GM13976 (cell line): Measurements from ENCODE around the gene MYLK.

Experiments
- DNase-seq: peaks from one replicate; pipeline ENCODE4 v3.0.0; 2012; ENCODE audit warnings: low spot score
- in situ Hi-C: fragments of 300-500 bp; cut with MboI; formaldehyde crosslinking; loops from one replicate; pipeline ENCODE4 v1.12.0; 2022; ENCODE audit warnings: low sequenced_read_pairs, mixed read lengths, inconsistent platforms; ENCODE audit not compliant: unreplicated experiment
- TF ChIP-seq, protein P1 (sequence below): IDR thresholded peaks from 2 replicates; pipeline ENCODE4 v1.5.1; 2012; ENCODE audit warnings: borderline replicate concordance, mild to moderate bottlenecking; ENCODE audit not compliant: insufficient read depth; ENCODE audit errors: extremely low read depth, missing control alignments, control extremely low read depth

MYLK gene

DNA sequence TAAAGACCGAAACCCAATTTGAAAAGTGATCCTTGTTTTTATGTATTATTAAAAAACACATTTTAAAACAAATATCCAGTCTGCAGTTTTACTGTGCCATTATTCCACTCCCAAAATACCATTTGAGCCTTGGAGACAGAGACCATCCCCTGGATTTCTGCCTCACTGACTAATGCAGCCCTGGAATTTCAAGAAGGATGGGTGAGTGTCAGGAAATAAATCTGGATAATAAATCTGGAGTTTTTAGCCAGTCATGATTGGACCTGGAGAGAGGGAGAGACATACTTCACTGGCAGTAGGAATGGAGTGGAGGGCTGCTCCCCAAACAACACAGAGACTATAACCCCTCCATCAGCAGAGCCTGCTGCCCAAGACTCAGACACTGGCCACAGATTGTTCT lies 123.3 kb downstream of the MYLK start:
- no peak for DNase-seq
- in situ Hi-C loops = no loop called here
- TF ChIP-seq, protein P1, sequence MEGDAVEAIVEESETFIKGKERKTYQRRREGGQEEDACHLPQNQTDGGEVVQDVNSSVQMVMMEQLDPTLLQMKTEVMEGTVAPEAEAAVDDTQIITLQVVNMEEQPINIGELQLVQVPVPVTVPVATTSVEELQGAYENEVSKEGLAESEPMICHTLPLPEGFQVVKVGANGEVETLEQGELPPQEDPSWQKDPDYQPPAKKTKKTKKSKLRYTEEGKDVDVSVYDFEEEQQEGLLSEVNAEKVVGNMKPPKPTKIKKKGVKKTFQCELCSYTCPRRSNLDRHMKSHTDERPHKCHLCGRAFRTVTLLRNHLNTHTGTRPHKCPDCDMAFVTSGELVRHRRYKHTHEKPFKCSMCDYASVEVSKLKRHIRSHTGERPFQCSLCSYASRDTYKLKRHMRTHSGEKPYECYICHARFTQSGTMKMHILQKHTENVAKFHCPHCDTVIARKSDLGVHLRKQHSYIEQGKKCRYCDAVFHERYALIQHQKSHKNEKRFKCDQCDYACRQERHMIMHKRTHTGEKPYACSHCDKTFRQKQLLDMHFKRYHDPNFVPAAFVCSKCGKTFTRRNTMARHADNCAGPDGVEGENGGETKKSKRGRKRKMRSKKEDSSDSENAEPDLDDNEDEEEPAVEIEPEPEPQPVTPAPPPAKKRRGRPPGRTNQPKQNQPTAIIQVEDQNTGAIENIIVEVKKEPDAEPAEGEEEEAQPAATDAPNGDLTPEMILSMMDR = no peak

DNA sequence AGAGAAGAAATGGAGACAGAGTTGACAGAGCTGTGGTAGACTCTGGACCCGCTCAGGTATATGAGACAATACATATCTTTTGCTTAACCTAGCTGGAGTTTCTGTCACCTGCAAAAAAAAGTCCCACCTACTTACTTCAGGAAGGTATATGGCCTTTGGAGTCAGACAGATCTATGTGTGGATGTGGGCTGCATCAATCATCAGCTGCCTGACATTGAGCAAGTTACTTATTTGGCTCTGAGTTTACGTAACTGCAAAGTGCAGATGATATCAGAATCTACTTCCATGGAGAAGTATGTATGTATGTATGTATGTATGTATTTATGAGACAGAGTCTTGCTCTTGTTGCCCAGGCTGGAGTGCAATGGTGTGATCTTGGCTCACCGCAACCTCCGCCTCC lies 124.3 kb downstream of the MYLK start:
- in situ Hi-C loops = no loop called here
- TF ChIP-seq, protein P1 = no peak
- DNase-seq = no peak

DNA sequence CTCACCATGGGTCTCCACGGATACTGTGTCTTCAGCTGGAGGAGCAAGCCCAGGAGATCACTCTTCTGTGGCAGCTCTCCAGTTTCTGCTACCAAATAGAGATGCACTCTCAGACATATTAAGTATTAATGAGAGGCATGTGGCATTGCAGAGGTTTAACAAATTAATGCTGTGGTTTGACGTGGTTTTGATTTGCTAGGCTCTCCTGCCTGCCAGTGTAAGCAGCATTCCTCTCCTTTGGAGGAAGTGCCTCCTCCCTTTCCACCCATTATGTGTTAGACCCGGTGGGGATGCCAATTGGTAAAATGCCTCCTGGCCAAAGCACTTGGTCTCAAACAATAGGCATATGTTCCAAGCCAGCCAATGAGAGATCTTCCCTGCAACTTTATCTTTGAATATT lies 124.8 kb downstream of the MYLK start:
- no peak for DNase-seq
- in situ Hi-C loops = no loop called here
- TF ChIP-seq, protein P1 = no peak

DNA sequence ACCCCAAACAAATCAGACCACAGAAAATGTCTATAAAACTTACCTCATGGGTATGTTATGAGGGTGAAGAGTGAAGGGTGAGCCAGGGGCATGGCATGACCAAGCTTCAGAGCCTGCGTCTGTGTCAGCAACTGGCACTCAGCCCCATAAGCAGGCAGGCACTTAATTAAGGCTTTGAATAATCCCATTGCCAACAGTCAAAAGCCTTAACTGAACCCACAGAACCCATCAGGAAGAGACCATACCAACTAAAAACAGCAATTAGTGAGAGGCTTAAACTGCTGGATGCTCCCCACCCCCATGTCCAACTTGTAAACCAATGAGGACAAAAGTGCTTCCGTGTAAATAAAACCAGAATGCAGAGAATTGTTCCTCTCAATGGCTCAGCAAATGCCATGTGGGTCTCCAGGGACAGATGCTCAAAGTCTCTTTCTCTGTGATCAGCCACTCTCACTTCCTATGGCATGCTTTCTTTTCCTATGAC lies 126.0 kb downstream of the MYLK start:
- TF ChIP-seq, protein P1 = no peak
- in situ Hi-C loops = no loop called here
- no peak for DNase-seq

DNA sequence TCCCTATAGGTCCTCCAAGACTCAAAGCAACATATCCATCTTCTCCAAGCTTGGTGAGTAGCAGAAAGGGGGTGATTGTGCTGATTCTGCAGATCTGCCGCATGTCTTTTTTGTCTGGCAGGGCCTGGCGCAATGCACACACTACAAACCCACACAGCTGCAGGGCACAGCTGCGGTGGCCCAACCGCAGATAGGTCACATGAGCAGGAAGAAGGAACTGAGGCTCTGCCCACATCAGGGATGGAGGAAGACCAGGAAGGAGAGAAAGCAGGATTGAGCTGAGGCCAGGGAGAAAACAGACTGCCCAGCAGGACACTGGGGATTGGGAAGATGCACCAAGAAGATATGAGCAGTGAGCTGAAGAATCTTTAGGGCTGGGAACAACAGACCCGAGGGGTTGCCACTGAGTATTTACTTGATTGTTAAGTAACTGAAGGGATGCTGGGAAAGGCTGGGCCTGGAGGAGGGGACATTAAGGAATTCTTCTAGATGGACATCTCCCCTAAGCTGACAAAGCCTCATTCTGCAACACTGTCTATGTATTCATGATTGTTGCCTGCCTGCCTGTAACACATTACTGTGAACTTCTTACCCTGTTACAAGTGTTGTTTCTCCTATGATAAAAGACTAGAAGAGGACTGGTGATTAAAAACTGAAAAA lies 126.7 kb downstream of the MYLK start:
- DNase-seq = no peak
- in situ Hi-C loops = no loop called here
- TF ChIP-seq, protein P1 = no peak

DNA sequence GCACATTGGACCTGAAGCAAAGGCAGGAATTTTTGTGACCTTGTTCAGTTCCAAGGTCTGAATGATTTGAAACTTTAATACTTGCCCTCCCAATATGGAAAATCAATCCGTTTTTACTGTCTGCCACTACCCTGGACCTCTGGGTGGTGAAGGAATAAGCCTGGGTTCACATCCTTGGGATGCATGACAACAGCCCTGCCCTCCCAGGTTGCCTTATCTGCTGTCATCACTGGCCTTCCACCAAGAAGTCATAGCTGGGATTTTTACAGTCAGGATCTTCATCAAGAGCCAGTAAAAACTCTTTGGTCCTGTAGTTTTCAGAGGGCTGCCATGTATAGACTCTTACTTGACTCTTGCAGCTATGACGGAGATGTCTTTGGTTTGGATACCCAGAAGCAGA lies 128.6 kb downstream of the MYLK start:
- TF ChIP-seq, protein P1 = no peak
- no peak for DNase-seq
- in situ Hi-C loops = no loop called here

DNA sequence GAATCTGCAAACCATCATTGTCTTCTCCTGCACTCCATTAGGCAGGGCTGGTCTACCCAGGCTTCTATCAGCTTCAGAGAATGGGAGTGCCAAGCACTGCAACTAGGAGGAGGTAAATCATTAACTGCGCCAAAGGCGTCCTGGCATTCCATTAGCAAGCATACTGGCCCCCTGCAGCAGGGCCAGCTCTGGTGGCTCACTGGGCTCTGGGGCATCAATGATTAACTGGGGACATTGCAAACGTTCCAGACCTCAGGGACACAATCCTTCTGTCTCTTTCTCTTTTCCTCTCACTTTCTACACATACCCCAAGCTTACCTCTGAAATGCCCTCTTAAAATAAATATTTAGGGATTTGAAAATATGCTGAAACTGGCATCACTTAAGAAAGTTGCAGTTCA lies 129.0 kb downstream of the MYLK start:
- TF ChIP-seq, protein P1 = no peak
- in situ Hi-C loops = no loop called here
- no peak for DNase-seq
